Peyer's patch (tissue), 4 donors: Measurements from ENCODE around the gene SHROOM2.

Source experiments
- CTCF ChIP-seq, 6 experiments: fragments of 450-650 bp in 4 of 6; fragments of 200-600 bp in 2 of 6; sonication (generic) in 1 of 6; IDR thresholded peaks; one replicate each; pipeline ENCODE4 v1.5.1; 2017 to 2019; ENCODE audit warnings: antibody characterized with exemption in 6 of 6, mild to moderate bottlenecking in 3 of 6, moderate library complexity in 1 of 6
- POLR2A ChIP-seq, 2 donors: fragments of 450-650 bp; IDR thresholded peaks; one replicate each; pipeline ENCODE4 v1.5.1; 2017; ENCODE audit warnings: antibody characterized with exemption in 2 of 2, mild to moderate bottlenecking in 2 of 2, moderate library complexity in 2 of 2

- TF ChIP-seq CTCF (IDR thresholded peaks at IDR 0.05) (no peak), POLR2A (IDR thresholded peaks at IDR 0.05) (no peak)
Observed at GRCh38 chrX:9770319-9770718, 15.9 kb upstream of the SHROOM2 start.
